GM12872 (cell line): ENCODE results near the gene LRCH3.

Source experiments
- TF ChIP-seq, protein P1 (sequence below): IDR thresholded peaks from 3 replicates; pipeline ENCODE4 v1.5.1; 2011; ENCODE audit warnings: low read depth, mild to moderate bottlenecking, low read length, moderate library complexity; ENCODE audit not compliant: insufficient read depth

The LRCH3 gene

DNA sequence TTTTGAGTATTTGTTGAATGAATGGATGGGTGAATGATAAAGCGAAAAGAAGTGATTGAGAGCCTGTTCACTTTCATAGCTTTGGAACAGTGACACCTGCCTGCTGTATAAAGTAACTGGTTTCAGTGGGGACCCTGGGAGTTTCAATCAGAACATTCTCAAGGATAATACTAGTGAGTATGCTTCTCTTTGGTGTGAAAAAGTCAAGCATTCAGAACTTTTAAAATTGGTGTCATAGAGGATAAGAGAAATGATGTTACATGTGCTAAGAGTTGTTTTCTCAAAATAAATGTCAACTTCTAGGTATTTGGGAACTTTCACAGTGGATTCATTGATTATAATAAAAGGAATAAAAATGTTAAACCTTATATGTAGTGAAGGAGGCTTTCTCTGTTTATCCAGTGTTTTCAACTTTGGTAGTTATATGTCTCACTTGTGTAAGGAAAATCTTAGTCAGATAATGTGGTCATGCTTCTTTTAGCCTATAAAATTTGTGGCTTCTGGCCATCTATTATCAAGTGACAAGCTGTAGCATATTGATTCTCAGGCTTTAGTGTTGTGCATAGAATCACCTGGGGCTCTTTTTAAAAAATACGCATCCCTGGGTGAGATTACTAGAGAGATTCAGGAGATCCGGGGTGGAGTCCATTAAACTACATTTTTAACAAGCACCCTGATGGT is 11.9 kb downstream of the LRCH3 start:
- TF ChIP-seq, protein P1, sequence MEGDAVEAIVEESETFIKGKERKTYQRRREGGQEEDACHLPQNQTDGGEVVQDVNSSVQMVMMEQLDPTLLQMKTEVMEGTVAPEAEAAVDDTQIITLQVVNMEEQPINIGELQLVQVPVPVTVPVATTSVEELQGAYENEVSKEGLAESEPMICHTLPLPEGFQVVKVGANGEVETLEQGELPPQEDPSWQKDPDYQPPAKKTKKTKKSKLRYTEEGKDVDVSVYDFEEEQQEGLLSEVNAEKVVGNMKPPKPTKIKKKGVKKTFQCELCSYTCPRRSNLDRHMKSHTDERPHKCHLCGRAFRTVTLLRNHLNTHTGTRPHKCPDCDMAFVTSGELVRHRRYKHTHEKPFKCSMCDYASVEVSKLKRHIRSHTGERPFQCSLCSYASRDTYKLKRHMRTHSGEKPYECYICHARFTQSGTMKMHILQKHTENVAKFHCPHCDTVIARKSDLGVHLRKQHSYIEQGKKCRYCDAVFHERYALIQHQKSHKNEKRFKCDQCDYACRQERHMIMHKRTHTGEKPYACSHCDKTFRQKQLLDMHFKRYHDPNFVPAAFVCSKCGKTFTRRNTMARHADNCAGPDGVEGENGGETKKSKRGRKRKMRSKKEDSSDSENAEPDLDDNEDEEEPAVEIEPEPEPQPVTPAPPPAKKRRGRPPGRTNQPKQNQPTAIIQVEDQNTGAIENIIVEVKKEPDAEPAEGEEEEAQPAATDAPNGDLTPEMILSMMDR: peak; percentile 29; the same call in 1 of the 3 replicates

- TF ChIP-seq, protein P1: no peak
These were observed 13.5 kb downstream of the LRCH3 start for GRCh38 chr3:197804511-197804910.

GRCh38 chr3:197807969-197808587 is 17.0 kb downstream of the LRCH3 start:
- TF ChIP-seq, protein P1: no peak

- TF ChIP-seq, protein P1: no peak
These were observed 18.4 kb downstream of the LRCH3 start for GRCh38 chr3:197809356-197810020.

GRCh38 chr3:197810901-197811300 is 19.8 kb downstream of the LRCH3 start:
- TF ChIP-seq, protein P1: no peak

GRCh38 chr3:197811343-197811742 is 20.3 kb downstream of the LRCH3 start:
- TF ChIP-seq, protein P1: no peak

DNA sequence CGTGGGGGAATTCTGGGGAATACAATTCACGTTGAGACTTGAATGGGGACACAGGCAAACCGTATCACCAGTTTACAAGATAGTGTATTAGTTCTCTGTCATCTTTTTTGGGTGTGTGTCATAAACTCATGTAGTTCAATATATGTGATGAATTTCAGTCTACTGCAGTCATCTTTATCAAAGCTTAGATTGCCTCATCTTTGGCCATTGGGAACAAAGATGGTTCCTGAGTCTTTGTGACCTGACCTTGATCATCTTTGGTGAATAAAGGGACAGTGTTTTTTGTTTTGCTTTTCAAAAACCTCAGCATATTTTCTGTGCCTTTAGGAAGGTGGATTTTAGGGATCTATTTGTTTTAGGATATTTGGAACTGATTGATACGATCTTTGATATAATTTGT is 23.3 kb downstream of the LRCH3 start:
- TF ChIP-seq, protein P1: no peak
